ENCODE data around the gene CPED1.

CPED1 gene

GRCh38 chr7:121331574-121331973 lies 343.1 kb downstream of the CPED1 start:
- no peak for DNase-seq

- no peak for DNase-seq
These were observed 345.9 kb downstream of the CPED1 start for GRCh38 chr7:121334376-121334775.

GRCh38 chr7:121334875-121335648 lies 346.6 kb downstream of the CPED1 start:
- no peak for DNase-seq

- no peak for DNase-seq
These were observed 348.1 kb downstream of the CPED1 start for GRCh38 chr7:121336579-121336978.

GRCh38 chr7:121337398-121337797 lies 348.9 kb downstream of the CPED1 start:
- DNase-seq, result no peak

GRCh38 chr7:121339082-121339481 lies 350.6 kb downstream of the CPED1 start:
- DNase-seq, result no peak

- no peak for DNase-seq
These were observed 353.4 kb downstream of the CPED1 start for GRCh38 chr7:121341933-121342332.

- DNase-seq, result no peak
These were observed 354.1 kb downstream of the CPED1 start for GRCh38 chr7:121342631-121343030.

- DNase-seq, result no peak
These were observed 354.8 kb downstream of the CPED1 start for GRCh38 chr7:121343302-121343701.

GRCh38 chr7:121344093-121344492 lies 355.6 kb downstream of the CPED1 start:
- DNase-seq, result no peak

- no peak for DNase-seq
These were observed 356.0 kb downstream of the CPED1 start for GRCh38 chr7:121344497-121344896.

Data from stimulated activated CD8-positive, alpha-beta memory T cell treated with anti-CD3 and anti-CD28 coated beads, Interleukin-4, amount 100 ng/mL, for 48 hours (primary cell).